Lower leg skin (tissue), 3 donors: ENCODE results near the gene CCDC8.

Source experiments
- POLR2A ChIP-seq, 2 donors: fragments of 450-650 bp; IDR thresholded peaks; one replicate each; pipeline ENCODE4 v1.6.1; 2016 to 2017; ENCODE audit warnings: antibody characterized with exemption in 2 of 2, mild to moderate bottlenecking in 1 of 2, moderate library complexity in 1 of 2
- TF ChIP-seq, protein P1 (sequence below), 3 donors: fragments of 450-650 bp; IDR thresholded peaks; one replicate each; pipeline ENCODE4 v1.5.1; 2016; ENCODE audit warnings: antibody characterized with exemption in 3 of 3, mild to moderate bottlenecking in 3 of 3, moderate library complexity in 2 of 3

DNA sequence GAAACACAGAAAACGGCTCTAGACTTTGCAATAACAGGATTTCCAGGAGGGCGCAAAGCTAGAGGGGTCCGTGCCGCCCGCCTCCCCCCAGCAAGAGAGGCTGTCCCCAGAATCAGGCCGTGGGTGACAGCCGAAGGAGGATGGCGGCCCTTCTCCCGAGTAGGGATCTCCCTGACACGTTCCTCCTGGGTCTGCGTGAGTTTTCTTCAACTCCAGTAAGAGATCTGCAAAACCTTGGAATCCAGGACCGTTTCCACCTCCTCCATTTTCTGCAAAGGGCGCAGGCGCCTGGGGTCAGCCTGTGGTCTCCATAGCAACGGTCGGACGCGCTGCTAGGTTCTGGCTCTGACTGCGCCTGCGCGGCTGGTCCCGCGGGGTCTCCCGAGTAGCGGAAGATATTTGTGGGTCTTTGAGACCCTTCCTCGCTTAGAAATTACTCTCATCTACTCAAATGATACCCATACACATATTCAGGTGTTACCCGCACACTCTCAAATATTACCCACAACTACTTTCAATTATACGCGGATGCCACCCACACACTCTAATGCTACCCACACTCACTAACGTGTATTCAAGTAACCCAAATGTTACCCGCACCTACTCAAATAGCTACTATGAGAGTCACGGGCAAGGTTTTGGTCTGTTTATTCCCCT, 13.3 kb upstream of the CCDC8 start:
- TF ChIP-seq, protein P1, sequence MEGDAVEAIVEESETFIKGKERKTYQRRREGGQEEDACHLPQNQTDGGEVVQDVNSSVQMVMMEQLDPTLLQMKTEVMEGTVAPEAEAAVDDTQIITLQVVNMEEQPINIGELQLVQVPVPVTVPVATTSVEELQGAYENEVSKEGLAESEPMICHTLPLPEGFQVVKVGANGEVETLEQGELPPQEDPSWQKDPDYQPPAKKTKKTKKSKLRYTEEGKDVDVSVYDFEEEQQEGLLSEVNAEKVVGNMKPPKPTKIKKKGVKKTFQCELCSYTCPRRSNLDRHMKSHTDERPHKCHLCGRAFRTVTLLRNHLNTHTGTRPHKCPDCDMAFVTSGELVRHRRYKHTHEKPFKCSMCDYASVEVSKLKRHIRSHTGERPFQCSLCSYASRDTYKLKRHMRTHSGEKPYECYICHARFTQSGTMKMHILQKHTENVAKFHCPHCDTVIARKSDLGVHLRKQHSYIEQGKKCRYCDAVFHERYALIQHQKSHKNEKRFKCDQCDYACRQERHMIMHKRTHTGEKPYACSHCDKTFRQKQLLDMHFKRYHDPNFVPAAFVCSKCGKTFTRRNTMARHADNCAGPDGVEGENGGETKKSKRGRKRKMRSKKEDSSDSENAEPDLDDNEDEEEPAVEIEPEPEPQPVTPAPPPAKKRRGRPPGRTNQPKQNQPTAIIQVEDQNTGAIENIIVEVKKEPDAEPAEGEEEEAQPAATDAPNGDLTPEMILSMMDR (IDR thresholded peaks at IDR 0.05), result no peak
- TF ChIP-seq POLR2A (IDR thresholded peaks at IDR 0.05), result no peak
